BJ (cell line): ENCODE data around the gene DYRK1A. TPM values are rescaled to one million over a fixed set of nuclear protein-coding genes. Genes with fewer than 3 reads are reported as not detected.

ENCODE experiments used
- CTCF ChIA-PET: fragments of 350-600 bp; formaldehyde crosslinking; extraction: SDS; loops from one replicate; lab custom pipeline; 2021; ENCODE audit warnings: antibody characterized with exemption, inconsistent platforms; lab: Yijun Ruan, JAX
- POLR2A ChIA-PET: fragments of 300-600 bp; sonication (Branson Sonifier 250); formaldehyde crosslinking; extraction: SDS; loops from one replicate; lab custom pipeline; 2021; ENCODE audit warnings: antibody characterized with exemption; lab: Charles Lee
- DNase-seq: peaks from one replicate; pipeline ENCODE4 v3.0.0-alpha.2; 2011; ENCODE audit warnings: low read depth
- H3K27me3 ChIP-seq: 2 replicates; pipeline ENCODE4 v1.6.0; 2011; ENCODE audit warnings: low read length; ENCODE audit not compliant: control insufficient read depth, insufficient read depth
- H3K36me3 ChIP-seq: 2 replicates; pipeline ENCODE4 v1.5.1; 2011; ENCODE audit warnings: low read length; ENCODE audit not compliant: control insufficient read depth, insufficient read depth
- H3K4me3 ChIP-seq: 2 replicates; pipeline ENCODE4 v1.5.1; 2011; ENCODE audit warnings: low read depth, mild to moderate bottlenecking, control low read depth, low read length
- polyA plus RNA-seq: library from polyadenylated mRNA; depleted of rRNA; stranded (reverse); fragments of >200 nt; gene quantifications from 2 replicates; pipeline ENCODE4 v1.2.3, GENCODE V29; 2011
- TF ChIP-seq, protein P1 (sequence below): IDR thresholded peaks from 2 replicates; pipeline ENCODE4 v1.5.1; 2011; ENCODE audit warnings: low read depth, mild to moderate bottlenecking, control low read depth, inconsistent platforms, low read length, moderate library complexity; ENCODE audit not compliant: insufficient read depth

DYRK1A gene
- polyA plus RNA-seq, 1 experiment = 55.9 TPM

DNA sequence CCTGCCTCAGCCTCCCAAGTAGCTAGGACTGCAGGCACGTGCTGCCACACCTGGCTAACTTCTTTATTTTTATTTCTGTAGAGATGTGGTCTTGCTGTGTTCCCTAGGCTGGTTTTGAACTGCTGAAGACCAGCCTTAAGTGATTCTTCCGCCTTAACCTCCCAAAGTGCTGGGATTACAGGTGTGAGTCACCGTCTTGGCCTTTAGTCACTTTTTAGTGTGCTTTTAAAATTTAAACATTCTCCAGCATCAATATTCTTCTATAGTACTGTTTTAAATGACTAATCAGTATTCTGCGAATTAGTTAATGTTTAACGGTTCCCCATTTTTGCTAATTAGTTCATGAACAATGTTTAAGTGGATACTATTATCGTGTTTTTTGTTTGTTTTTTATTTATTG is 60.6 kb downstream of the DYRK1A start:
- ChIA-PET CTCF (no interaction called here), POLR2A (no interaction called here)
- no peaks in the 10 kb centered on the region for H3K27me3 ChIP-seq
- H3K36me3 ChIP-seq = no peaks in the 10 kb centered on the region; the same call in 1 of the 2 replicates
- no peak for DNase-seq
- no peak overlapping the region for H3K4me3 ChIP-seq
- TF ChIP-seq, protein P1, sequence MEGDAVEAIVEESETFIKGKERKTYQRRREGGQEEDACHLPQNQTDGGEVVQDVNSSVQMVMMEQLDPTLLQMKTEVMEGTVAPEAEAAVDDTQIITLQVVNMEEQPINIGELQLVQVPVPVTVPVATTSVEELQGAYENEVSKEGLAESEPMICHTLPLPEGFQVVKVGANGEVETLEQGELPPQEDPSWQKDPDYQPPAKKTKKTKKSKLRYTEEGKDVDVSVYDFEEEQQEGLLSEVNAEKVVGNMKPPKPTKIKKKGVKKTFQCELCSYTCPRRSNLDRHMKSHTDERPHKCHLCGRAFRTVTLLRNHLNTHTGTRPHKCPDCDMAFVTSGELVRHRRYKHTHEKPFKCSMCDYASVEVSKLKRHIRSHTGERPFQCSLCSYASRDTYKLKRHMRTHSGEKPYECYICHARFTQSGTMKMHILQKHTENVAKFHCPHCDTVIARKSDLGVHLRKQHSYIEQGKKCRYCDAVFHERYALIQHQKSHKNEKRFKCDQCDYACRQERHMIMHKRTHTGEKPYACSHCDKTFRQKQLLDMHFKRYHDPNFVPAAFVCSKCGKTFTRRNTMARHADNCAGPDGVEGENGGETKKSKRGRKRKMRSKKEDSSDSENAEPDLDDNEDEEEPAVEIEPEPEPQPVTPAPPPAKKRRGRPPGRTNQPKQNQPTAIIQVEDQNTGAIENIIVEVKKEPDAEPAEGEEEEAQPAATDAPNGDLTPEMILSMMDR = no peak

DNA sequence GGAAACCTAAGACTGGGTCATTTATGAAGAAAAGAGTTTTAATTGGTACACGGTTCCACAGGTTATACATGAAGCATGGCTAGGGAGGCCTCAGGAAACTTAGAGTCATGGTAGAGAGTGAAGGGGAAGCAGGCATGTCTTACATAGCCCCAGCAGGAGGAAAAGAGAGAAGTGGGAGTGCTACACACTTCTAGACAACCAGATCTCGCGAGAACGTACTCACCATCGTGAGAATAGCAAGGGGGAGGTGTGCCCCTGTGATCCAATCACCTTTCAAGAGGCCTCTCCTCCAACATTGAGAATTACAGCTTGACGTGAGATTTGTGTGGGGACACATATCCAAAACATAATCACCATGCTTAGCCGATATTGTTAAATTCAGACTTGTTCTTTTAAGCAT is 62.8 kb downstream of the DYRK1A start:
- Histone ChIP-seq H3K36me3 (no peaks in the 10 kb centered on the region; the same call in 1 of the 2 replicates), H3K4me3 (no peak overlapping the region), H3K27me3 (no peaks in the 10 kb centered on the region)
- ChIA-PET CTCF (interaction anchor here (1.2 kb wide), 1 partner anchor 34 kb away, joined by 3 read pairs; no protein-coding TSS in a partner anchor), POLR2A (no interaction called here)
- TF ChIP-seq, protein P1 = no peak
- no peak for DNase-seq

DNA sequence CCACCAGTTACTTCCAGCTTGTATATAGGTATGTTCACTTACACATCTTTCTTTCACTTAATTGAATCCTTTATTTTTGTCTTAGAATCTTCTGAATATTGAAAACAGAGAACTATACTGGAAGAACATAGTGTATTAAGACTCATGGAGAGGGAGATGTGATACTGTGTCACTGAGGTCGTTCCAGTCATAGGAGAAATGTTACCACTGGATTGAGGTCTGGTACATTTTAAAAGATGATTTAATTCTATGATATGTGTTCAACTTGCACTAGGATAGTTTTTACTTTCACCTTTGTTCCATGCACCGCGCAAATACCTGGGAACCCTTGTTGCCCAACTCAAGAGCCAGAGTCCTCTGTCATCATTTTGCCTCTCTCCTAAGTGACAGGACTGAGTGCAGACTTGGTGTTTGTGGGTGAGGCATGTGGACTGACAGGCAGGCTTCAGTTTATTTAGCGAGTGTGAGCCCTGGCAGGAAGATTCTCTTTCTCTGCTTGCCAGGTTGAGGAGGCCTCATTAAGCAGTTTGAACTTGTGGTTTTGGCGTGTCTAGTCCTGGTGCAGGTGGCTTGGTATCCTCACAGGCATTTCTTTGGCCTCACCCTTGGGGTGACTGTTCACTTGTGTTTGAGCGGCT is 63.7 kb downstream of the DYRK1A start:
- Histone ChIP-seq H3K36me3 (no peaks in the 10 kb centered on the region; the same call in 1 of the 2 replicates), H3K4me3 (no peak overlapping the region), H3K27me3 (no peaks in the 10 kb centered on the region)
- no peak for DNase-seq
- CTCF ChIA-PET = interaction anchor here (1.2 kb wide), 1 partner anchor 33 kb away, joined by 3 read pairs; no protein-coding TSS in a partner anchor
- POLR2A ChIA-PET = no interaction called here
- TF ChIP-seq, protein P1 = no peak

DNA sequence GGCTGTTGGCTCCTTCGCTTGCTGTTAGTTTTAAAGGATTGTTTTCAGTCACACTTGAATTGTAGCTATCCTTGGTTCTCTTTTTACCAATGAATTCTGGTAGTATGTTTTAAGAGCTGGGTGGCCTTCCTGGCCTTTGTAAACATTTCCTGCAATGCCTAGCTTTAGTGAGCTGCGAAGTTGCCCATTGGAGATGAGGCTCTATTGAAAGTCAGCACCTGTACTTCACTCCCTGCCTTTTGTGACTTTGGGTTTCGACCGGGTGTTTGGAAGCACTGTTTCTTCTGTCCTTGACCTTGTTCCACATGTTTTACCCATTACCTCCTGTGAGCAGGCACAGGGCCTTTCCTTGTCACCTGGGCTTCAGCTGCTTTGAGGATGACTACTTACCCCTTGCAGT is 64.7 kb downstream of the DYRK1A start:
- Histone ChIP-seq H3K36me3 (no peaks in the 10 kb centered on the region; the same call in 1 of the 2 replicates), H3K27me3 (no peaks in the 10 kb centered on the region), H3K4me3 (no peak overlapping the region)
- POLR2A ChIA-PET = no interaction called here
- CTCF ChIA-PET = interaction anchor here (0.8 kb wide), 1 partner anchor 9 kb away, joined by 4 read pairs; no protein-coding TSS in a partner anchor
- TF ChIP-seq, protein P1 = no peak
- no peak for DNase-seq

DNA sequence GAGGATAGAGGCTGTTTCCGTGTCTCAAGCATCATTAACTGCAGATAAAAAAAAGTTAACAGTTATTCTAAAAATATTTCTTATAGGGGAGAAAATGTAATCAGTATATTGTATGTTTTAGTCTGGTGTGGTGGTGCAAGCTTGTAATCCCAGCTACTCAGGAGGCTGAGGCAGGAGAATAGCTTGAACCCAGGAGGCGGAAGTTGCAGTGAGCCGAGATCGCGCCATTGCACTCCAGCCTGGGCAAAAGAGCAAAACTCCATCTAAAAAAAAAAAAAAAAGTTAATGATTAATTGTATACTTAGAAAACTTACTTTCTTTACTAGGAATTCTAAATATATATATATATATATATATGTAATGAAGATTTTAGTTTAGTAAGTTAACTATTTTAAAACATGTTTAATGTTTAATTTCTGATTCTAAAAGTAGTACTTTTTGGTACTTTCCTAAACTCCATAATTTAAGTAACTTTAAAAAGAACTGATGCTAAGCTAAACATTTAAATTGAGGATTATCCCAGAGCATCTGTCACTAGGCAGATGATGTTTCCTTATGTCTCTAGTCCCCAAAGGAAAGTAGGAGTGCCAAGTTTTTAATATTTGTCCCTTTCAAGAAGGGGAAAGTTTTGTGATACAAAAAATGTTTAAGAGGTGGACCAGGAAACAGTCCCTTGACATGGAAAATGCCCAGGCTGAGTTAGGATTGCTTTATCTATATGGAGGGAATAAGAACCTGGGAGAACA is 66.3 kb downstream of the DYRK1A start:
- ChIA-PET CTCF (interaction anchor here (0.6 kb wide), 1 partner anchor 16 kb away, joined by 4 read pairs; no protein-coding TSS in a partner anchor), POLR2A (no interaction called here)
- H3K27me3 ChIP-seq = no peaks in the 10 kb centered on the region
- DNase-seq = no peak
- H3K4me3 ChIP-seq = no peak overlapping the region
- TF ChIP-seq, protein P1 = no peak
- H3K36me3 ChIP-seq = no peaks in the 10 kb centered on the region
